GM18520 (cell line): ENCODE results near the gene DCLRE1B.
"Not testable (repeated sequence)": the region's sequence is repeated elsewhere in the genome, so short reads cannot be mapped to it uniquely, and the experiment has no call there.

Experiments used
- ATAC-seq: cut with Tn5 transposase; IDR thresholded peaks from one replicate; pipeline ENCODE4 v1.9.1; 2021; ENCODE audit not compliant: unreplicated experiment

DCLRE1B gene

GRCh38 chr1:113946112-113946511 lies 41.0 kb downstream of the DCLRE1B start:
- ATAC-seq = no peak

DNA sequence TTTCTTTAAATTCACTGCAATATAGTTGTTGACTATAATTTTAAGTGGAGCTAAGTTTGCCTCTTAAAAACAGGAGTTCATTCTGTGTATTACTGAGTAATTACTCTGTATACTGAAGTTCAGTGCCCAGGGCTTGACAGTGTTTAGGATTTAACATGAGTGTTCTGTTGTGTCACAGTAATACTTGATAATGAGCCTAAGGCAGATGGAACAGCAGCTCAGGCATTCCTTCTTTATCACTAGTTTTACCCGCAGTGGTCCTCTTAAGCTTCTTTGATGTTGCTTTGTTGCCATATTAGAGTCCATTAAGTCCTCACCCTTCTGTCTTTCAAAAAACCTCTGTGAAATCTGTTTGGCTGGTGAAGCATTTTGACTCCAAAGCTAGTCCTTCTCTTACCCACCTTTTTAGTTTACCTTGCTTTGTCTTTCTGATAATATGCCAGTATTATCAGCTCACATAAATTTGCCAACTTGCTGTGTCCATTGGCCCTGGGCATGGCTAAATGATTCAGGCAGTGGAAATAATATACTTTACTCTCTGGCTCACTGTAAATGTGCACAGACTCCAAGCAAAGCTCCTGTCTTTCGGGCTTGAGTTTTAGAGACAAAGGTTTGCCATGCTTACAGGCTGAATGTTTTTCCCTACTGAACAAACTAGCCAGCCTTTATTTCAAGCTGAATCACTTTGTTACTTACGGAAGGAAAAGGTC lies 41.7 kb downstream of the DCLRE1B start:
- ATAC-seq = no peak

GRCh38 chr1:113947388-113948107 lies 42.4 kb downstream of the DCLRE1B start:
- no peak for ATAC-seq

DNA sequence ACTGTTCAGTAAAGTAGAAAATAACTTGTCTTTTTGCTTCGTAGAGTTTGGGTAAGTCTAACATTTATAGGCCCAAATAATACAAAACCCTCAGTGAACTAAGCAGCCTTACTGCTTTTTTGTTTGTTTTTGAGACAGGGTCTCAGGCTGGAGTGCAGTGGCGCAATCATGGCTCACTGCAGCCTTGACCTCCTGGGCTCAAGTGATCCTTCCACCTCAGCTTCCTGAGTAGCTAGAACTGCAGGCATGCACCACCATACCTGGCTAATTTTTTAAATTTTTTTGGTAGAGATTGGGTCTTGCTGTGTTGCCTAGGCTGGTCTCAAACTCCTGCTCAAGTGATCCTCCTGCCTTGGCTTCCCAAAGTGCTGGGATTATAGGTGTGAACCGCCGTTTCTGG lies 43.0 kb downstream of the DCLRE1B start:
- ATAC-seq = not testable (repeated sequence)

- ATAC-seq = no peak
These were observed 43.9 kb downstream of the DCLRE1B start for GRCh38 chr1:113949007-113949406.

DNA sequence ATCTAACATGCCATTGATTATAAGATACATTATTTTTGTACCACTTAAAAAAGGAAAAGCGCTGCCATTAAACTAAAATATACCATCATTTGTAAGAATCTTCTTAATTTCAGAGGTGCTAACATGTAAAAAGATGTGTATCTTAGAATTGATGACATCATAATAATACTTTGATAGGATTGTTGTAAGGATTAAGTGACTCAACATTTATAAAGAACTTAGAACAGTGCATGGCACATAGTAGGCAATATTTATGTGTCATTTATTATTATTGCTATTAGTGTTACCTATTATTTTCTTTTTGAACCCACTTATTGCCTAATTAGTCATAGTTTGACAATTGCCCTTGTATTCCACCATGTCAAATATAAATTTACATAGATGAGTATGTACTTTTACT lies 45.8 kb downstream of the DCLRE1B start:
- ATAC-seq = no peak

DNA sequence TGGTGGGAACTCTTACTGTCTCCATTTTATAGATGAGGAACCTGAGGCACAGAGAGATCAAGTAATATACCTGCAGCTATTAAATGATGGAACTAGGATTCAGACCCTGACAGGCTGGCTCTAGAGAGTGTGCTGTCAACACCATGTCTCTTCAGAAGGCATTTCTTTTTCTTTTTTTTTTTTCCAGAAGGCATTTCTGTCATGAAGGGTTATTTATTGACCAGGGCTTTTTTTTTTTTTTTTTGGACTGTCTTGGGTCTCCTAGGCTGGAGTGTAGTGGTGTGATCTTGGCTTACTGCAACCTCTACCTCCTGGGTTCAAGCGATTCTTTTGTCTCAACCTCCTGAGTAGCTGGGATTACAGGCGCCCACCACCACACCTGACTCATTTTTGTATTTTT lies 46.6 kb downstream of the DCLRE1B start:
- no peak for ATAC-seq

DNA sequence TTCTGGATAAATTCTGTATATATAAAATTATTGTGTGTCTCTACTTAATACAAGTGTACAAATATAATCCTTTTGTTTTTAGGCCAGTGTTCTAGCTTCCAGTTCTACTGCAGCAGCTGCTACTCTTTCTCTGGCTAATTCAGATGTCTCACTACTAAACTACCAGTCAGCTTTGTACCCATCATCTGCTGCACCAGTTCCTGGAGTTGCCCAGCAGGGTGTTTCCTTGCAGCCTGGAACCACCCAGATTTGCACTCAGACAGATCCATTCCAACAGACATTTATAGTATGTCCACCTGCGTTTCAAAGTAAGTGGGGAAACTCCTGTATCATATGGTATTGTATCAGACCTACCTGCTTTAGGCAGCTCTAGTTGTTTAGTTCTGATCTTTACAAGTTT lies 52.9 kb downstream of the DCLRE1B start:
- no peak for ATAC-seq

- no peak for ATAC-seq
These were observed 53.6 kb downstream of the DCLRE1B start for GRCh38 chr1:113958691-113959090.

DNA sequence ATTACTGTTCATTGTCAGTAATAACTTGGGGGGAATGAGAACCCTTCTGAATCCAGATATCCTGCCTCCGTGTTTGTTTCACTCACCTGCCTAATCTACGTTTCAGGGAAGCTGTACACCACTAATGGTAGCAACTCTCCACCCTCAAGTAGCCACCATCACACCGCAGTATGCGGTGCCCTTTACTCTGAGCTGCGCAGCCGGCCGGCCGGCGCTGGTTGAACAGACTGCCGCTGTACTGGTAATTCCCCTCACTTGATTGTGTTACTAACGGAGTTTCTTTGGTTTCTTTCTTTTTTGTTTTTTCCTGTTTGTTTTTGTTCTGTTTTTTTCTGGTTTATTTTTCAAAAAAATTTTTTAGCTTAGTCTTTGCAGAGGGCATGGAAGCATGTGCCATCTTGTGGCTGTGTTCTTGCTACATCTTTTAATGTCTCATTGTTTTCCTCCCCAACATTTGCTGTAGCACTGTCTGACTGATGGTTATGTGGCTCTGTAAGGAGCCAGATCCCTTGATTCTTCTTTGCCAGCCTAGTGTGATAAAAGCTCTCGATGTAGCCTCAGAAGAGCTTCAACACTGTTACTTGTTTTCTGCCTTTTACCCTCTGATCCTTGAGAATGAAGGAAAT lies 58.3 kb downstream of the DCLRE1B start:
- ATAC-seq = no peak
